AG20443 (cell line): ENCODE data around the gene GPR78.
A peak's percentile ranks its signal among the peaks of the same experiment; 100 is the strongest.

Source experiments
- DNase-seq: peaks from one replicate; pipeline ENCODE4 v3.0.0; 2012; ENCODE audit warnings: low spot score, mixed read lengths

Gene GPR78

GRCh38 chr4:8546766-8547107, 33.5 kb upstream of the GPR78 start:
- no peak for DNase-seq

- peak; percentile 45 for DNase-seq
These were observed 32.9 kb upstream of the GPR78 start for GRCh38 chr4:8547108-8547911.

GRCh38 chr4:8547912-8548730, 32.1 kb upstream of the GPR78 start:
- DNase-seq = no peak

- no peak for DNase-seq
These were observed 31.4 kb upstream of the GPR78 start for GRCh38 chr4:8548731-8549351.

GRCh38 chr4:8549352-8549931, 30.8 kb upstream of the GPR78 start:
- DNase-seq = no peak

- DNase-seq = no peak
These were observed 29.5 kb upstream of the GPR78 start for GRCh38 chr4:8550691-8551090.

GRCh38 chr4:8552024-8552423, 28.2 kb upstream of the GPR78 start:
- DNase-seq = peak; percentile 5

GRCh38 chr4:8552581-8553205, 27.5 kb upstream of the GPR78 start:
- no peak for DNase-seq

- no peak for DNase-seq
These were observed 27.0 kb upstream of the GPR78 start for GRCh38 chr4:8553216-8553615.

GRCh38 chr4:8553991-8554405, 26.2 kb upstream of the GPR78 start:
- DNase-seq = no peak

GRCh38 chr4:8554555-8555100, 25.6 kb upstream of the GPR78 start:
- no peak for DNase-seq

GRCh38 chr4:8555716-8556115, 24.5 kb upstream of the GPR78 start:
- DNase-seq = no peak

GRCh38 chr4:8556341-8557150, 23.6 kb upstream of the GPR78 start:
- DNase-seq = peak; percentile 39

- DNase-seq = no peak
These were observed 22.8 kb upstream of the GPR78 start for GRCh38 chr4:8557151-8558076.

GRCh38 chr4:8558080-8558960, 21.9 kb upstream of the GPR78 start:
- peak; percentile 82 for DNase-seq

- no peak for DNase-seq
These were observed 21.2 kb upstream of the GPR78 start for GRCh38 chr4:8559011-8559410.

- no peak for DNase-seq
These were observed 20.5 kb upstream of the GPR78 start for GRCh38 chr4:8559524-8560264.
